OCI-M1 (cell line): ENCODE data around the gene EFCAB11.

ENCODE experiments used
- DNase-seq: peaks from one replicate; lab custom pipeline; 2025; lab: John Stamatoyannopoulos, UW

The EFCAB11 gene

GRCh38 chr14:89866458-89866857 lies 88.1 kb downstream of the EFCAB11 start:
- no peak for DNase-seq

DNA sequence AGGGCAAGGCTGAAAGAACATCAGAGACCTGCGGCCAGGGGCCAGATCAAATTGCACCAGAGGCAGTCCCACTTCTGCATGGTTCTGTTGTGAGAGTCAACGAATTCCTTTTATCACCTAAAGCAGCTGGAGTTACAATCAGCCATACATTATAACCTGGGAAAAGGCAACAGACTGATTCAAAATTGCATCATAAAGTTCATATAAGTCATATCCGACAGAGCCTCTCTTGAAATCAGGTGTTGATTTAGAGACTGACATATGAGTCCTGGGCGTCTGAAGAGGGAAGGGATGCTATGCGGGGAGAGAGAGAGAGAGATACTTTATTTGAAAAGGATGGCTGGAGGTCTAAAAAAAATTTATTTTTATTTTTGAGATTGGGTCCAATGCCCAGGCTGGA lies 89.4 kb downstream of the EFCAB11 start:
- DNase-seq: no peak

GRCh38 chr14:89862856-89863255 lies 91.7 kb downstream of the EFCAB11 start:
- no peak for DNase-seq

- no peak for DNase-seq
These were observed 92.9 kb downstream of the EFCAB11 start for GRCh38 chr14:89861630-89862029.

- DNase-seq: no peak
These were observed 96.4 kb downstream of the EFCAB11 start for GRCh38 chr14:89858089-89858488.

DNA sequence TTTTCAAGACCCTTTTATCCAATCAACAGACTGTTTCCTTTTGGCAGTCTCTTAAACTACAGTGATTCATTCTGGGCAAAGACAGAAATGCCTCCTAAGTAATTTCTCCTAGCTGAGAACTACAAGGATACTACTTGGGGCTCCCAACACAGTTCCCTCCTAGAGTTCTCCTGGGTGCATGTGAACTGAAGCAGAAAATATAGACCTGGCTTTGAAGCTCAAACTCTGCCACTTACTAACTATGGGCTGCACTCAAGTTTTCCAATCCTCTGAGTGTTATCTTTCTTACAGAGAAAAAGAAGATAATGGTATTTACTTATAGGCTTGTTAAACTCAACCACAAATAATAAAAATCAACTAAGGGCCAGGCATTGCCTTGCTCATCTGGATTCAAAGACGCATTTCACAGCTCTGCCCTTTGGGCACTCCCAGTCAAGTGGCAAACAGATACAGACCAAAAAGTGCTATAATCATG lies 97.6 kb downstream of the EFCAB11 start:
- DNase-seq: no peak

DNA sequence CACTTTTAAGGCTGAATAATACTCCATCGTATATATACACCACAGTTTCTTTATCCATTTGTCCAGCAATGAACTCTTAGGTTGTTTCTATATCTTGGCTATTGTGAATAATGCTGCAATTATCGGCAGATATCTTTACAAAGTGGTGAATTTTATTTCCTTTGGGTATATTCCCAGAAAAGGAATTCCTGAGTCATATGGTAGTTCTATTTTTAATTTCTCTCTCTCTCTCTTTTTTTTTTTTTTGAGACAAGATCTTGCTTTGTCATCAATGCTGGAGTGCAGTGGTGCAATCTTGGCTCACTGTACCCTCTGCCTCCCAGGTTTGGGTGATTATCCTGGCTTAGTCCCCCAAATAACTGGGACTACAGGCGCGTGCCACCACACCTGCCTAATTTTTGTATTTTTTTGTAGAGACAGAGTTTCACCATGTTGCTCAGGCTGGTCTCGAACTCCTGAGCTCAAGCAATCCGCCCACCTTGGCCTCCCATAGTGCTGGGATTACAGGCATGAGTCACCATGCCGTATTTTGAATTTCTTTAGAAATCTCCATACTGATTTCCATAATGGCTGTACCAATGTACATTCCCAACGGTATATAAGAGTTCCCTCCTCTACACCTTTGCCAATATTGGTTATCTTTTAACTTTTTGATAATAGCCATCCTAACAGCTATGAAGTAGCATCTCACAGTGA lies 98.4 kb downstream of the EFCAB11 start:
- DNase-seq: no peak

DNA sequence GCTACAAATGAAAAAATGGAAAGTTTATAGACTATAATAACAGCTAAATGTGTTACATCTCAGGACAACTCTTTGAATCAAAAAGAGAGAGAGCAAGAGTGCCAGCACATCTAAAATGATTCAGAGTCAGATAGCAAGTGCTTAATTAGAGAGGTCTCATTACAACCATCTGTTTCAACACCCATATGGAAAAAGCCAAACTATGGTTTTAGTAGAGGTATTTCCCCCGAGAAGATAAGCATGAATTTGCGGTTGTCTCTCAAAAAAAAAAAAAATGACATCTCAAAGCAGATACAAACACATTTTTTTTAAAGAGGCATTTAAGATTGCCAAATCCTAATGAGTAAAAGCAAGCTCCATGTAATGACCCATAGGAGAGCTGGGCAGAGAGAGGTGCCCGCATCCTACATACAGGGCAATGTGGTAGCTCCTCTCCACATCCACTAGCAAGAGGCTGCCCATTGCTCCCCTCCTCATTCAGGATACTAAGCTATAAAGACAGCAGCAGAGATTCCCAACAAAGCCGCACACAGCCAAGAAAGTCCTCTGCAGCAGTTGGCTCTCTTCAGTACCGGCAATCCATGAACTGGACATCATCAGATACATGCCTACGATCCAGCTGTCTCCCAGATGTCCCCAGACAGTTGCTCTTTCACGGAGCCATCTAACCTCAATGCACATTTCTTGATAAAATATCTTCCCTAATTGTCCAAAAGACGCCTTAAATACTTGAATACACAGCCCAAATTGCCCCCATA lies 100.4 kb downstream of the EFCAB11 start:
- no peak for DNase-seq

- DNase-seq: no peak
These were observed 103.4 kb downstream of the EFCAB11 start for GRCh38 chr14:89851106-89851505.

GRCh38 chr14:89849931-89850330 lies 104.6 kb downstream of the EFCAB11 start:
- no peak for DNase-seq

DNA sequence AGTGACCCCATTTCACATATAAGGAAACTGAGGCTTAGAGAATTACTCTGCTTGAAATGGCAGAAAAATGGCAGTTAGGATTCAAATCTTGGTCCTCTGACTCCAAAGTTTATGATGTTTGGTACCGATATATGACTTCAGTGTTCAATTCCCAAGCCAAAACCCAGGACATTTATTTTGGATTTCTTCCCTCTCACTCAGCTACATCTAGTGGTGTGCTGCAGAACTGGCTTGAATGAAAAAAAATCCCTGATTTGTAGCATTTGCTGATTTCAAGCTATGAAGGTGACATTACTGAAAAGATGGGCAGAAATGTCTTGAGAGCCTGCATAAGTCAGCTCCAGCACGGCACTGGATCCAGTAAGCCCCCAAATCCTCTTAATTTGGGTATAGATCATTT lies 106.4 kb downstream of the EFCAB11 start:
- DNase-seq: no peak

DNA sequence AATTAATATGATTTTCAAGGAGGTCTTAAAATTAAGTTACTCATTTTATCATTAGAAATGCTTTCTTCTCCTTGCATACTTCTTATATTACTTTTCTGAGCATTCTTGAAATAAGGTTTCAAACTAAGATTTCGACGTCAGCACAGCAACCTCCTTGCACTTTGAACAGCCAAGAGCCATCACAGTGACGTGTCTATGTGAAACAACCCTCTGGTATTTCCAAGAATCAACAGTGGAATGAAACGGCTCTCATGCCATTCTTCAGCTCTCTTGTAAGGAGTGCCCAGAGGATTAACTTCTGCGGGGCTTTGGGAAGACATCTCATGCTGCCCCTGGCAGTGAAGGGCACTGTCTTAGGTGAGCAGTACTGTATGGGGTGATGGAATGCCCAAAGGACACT lies 109.2 kb downstream of the EFCAB11 start:
- no peak for DNase-seq

DNA sequence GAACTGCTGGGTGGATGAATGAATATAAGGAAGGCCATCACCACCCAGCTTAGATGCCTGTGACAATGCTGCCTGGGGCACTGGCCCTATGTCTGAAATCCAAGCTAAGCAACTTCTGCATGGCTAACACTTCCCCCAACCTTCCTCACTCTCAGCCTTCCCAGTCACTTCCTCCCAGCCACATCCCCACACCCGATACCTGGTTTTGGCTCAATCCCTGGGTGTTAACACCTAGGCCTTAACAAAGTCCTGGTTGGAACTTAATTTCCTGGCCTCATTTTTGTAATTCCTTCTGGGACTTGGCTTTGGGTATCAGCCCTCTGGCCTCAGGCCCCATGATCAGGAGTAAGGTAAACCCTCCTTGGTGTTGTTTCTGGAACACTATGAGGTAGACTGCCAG lies 110.0 kb downstream of the EFCAB11 start:
- DNase-seq: no peak

DNA sequence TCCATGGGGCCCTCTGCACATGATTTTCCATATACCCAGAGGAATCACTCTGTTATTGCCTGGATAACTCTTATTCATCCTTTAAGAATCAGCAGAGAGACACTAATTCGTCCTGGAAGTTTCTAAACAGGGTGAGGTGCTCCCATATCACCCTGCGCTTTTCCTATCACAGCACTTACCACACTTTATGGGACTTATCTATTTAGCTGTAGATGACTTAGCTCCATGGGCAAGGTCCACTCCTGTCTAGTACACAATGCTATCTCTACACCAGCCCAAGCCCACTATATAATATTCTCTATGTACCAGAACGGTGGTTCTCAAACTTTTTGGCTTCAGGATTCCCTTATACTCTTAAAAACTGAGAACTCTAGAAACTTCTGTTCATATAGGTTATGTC lies 111.7 kb downstream of the EFCAB11 start:
- DNase-seq: no peak

GRCh38 chr14:89841851-89842250 lies 112.7 kb downstream of the EFCAB11 start:
- no peak for DNase-seq

DNA sequence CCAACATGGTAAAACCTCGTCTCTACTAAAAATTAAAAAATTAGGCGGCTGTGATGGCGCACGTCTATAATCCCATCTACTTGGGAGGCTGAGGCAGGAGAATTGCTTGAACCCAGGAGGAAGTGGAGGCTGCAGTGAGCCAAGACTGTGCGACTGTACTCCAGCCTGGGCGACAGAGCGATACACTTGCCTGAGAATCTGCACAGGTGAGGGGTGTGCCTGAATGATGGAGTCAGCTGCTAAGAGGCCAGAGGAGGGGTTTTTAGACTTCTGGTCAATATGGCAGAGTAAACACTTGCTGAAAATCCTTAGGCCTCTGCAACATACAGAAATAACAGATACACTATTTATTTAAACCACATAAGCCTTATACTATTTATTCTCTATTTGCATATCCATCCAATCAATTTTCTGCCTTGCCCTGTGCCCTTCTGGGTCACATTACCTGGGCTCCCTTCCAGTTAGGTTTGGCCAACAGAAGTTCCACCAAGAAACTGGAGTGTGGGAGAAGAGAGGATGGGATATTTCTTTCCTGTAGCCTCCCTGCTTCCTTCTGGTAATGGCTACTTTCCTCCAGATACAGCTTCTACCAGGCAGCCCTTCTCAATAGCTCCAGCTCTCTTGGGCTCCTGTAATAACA lies 117.6 kb downstream of the EFCAB11 start:
- DNase-seq: no peak

DNA sequence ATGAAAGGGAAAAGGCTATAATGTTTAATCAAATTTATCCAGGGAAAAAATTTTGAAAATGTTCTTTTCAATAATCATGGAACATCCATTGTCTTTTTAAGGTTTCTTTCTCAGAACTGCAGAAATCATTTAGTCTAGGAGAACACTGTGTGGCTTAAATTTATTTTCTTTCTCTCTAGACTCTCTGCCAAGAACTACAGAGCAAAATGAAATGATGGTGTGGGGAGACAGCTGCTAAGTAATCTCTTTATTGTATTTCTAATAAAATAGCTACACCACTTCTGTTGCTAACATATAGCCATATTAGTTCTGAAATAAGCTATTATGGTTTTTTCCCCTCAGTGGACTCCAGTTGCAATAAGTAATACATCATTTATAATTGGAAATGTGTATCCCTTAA lies 120.9 kb downstream of the EFCAB11 start:
- no peak for DNase-seq

GRCh38 chr14:89833120-89833532 lies 121.4 kb downstream of the EFCAB11 start:
- no peak for DNase-seq

- no peak for DNase-seq
These were observed 125.9 kb downstream of the EFCAB11 start for GRCh38 chr14:89828471-89829165.

DNA sequence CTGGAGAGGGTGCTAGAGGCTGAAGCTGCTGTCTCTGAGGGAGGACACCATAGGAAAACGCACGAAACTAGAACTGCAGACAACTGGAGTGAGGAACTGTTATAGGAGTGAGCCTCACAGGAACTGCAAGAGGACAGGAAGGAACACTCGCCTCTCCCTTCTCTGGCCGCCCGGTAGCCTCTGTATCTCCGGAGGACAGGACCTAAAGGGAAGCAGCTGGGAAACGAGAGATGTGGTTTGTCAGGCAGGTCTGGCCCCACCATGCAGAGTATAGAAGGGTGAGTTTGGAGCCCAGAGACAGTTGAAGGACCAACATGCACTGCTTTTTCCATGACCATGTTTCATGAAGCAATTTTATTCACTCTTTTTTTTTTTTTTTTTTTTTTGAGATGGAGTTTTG lies 127.3 kb downstream of the EFCAB11 start:
- no peak for DNase-seq

- no peak for DNase-seq
These were observed 127.9 kb downstream of the EFCAB11 start for GRCh38 chr14:89826596-89826995.

DNA sequence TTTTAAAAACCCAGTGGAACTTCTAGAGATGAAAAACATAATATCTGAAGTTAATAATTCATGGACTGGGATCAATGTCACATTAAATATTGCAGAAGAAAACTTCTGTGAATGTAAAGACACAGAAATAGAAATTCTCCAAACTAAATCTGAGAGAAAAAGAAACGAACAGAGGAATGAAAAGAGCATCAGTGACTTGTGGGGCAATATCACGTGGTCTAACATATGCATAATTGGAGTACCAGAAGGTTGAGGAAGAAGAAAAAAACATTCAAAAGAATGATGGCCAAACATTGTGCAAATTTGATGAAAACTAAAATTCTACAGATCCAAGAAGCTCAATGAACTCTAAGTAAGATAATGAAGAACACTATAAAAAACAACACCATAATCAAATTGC lies 130.8 kb downstream of the EFCAB11 start:
- DNase-seq: no peak
